Suprapubic skin (tissue), 4 donors: ENCODE results near the gene NXNL2. TPM values are rescaled to one million over a fixed set of nuclear protein-coding genes. Genes with fewer than 3 reads are reported as not detected.

ENCODE experiments used
- DNase-seq, 2 donors: peaks; one replicate each; pipeline ENCODE4 v3.0.0-alpha.2; 2019; ENCODE audit warnings: low spot score in 2 of 2
- H3K27ac ChIP-seq: fragments of 200-600 bp; sonication (generic); one replicate; pipeline ENCODE4 v1.5.1; 2019
- H3K27me3 ChIP-seq: fragments of 200-600 bp; sonication (generic); one replicate; pipeline ENCODE4 v1.5.1; 2019
- H3K36me3 ChIP-seq: fragments of 200-600 bp; sonication (generic); one replicate; pipeline ENCODE4 v1.5.1; 2019
- H3K4me1 ChIP-seq: fragments of 200-600 bp; sonication (generic); one replicate; pipeline ENCODE4 v1.5.1; 2019
- H3K4me3 ChIP-seq: fragments of 200-600 bp; sonication (generic); one replicate; pipeline ENCODE4 v1.5.1; 2019; ENCODE audit warnings: mild to moderate bottlenecking
- H3K9me3 ChIP-seq: fragments of 200-600 bp; sonication (generic); one replicate; pipeline ENCODE4 v1.5.1; 2019
- CTCF ChIP-seq, 2 donors: fragments of 200-600 bp in 1 of 2; fragments of 450-650 bp in 1 of 2; sonication (generic) in 1 of 2; IDR thresholded peaks; one replicate each; pipeline ENCODE4 v1.5.1; 2016 to 2019; ENCODE audit warnings: antibody characterized with exemption in 2 of 2, mild to moderate bottlenecking in 1 of 2, moderate library complexity in 1 of 2
- EP300 ChIP-seq: sonication (generic); formaldehyde crosslinking; IDR thresholded peaks from one replicate; pipeline ENCODE4 v1.6.1; 2017; ENCODE audit warnings: antibody characterized with exemption
- POLR2A ChIP-seq, 2 donors: fragments of 450-650 bp; IDR thresholded peaks; one replicate each; pipeline ENCODE4 v1.6.1; 2017; ENCODE audit warnings: antibody characterized with exemption in 2 of 2, mild to moderate bottlenecking in 2 of 2, moderate library complexity in 2 of 2
- POLR2AphosphoS5 ChIP-seq, 3 donors: sonication (generic); formaldehyde crosslinking; IDR thresholded peaks; one replicate each; pipeline ENCODE4 v1.6.1; 2017; ENCODE audit warnings: antibody characterized with exemption in 3 of 3
- WGBS: methylation state at CpG from one replicate; pipeline ENCODE4 v1.1.5; 2018; 5-methylcytosine and 5-hydroxymethylcytosine counted together
- total RNA-seq, 4 donors: library from RNA; depleted of rRNA; stranded (reverse); fragments of >200 nt; gene quantifications; one replicate each; pipeline ENCODE4 v1.1.0, GENCODE V29; 2016

The NXNL2 gene
- total RNA-seq, 4 donors from 2014 or later = 1.7 TPM; not detected in 3

- Histone ChIP-seq H3K4me3 (no peak overlapping the region), H3K9me3 (no peaks in the 10 kb centered on the region), H3K27ac (no peak overlapping the region), H3K27me3 (no peaks in the 10 kb centered on the region), H3K36me3 (no peaks in the 10 kb centered on the region), H3K4me1 (peaks cover 5% of the 10 kb centered on the region)
- DNase-seq = no peak
- WGBS = 82% methylated on average over 1 of the region's 1 CpG
- TF ChIP-seq POLR2A (IDR thresholded peaks at IDR 0.05) (no peak), CTCF (IDR thresholded peaks at IDR 0.05) (no peak), EP300 (no peak), POLR2AphosphoS5 (IDR thresholded peaks at IDR 0.05) (no peak)
Measured at GRCh38 chr9:88585426-88585825, 50.4 kb downstream of the NXNL2 start.

GRCh38 chr9:88586452-88586851 is 51.5 kb downstream of the NXNL2 start:
- Histone ChIP-seq H3K9me3 (no peaks in the 10 kb centered on the region), H3K27ac (no peak overlapping the region), H3K4me3 (no peak overlapping the region), H3K36me3 (no peaks in the 10 kb centered on the region), H3K27me3 (no peaks in the 10 kb centered on the region), H3K4me1 (peaks cover 5% of the 10 kb centered on the region)
- WGBS = 71% methylated on average over 3 of the region's 3 CpGs
- DNase-seq = no peak
- TF ChIP-seq POLR2A (IDR thresholded peaks at IDR 0.05) (no peak), EP300 (no peak), CTCF (IDR thresholded peaks at IDR 0.05) (no peak), POLR2AphosphoS5 (IDR thresholded peaks at IDR 0.05) (no peak)

GRCh38 chr9:88587182-88587581 is 52.2 kb downstream of the NXNL2 start:
- H3K4me1 ChIP-seq = peaks cover 5% of the 10 kb centered on the region
- no peak for DNase-seq
- TF ChIP-seq CTCF (IDR thresholded peaks at IDR 0.05) (no peak), POLR2A (IDR thresholded peaks at IDR 0.05) (no peak), EP300 (no peak), POLR2AphosphoS5 (IDR thresholded peaks at IDR 0.05) (no peak)
- 46% methylated on average over 3 of the region's 3 CpGs for WGBS
- no peaks in the 10 kb centered on the region for H3K9me3 ChIP-seq
- H3K27ac ChIP-seq = no peak overlapping the region
- no peaks in the 10 kb centered on the region for H3K36me3 ChIP-seq
- no peaks in the 10 kb centered on the region for H3K27me3 ChIP-seq
- no peak overlapping the region for H3K4me3 ChIP-seq

- H3K4me1 ChIP-seq = peaks cover 5% of the 10 kb centered on the region
- no peak for DNase-seq
- no peaks in the 10 kb centered on the region for H3K9me3 ChIP-seq
- no peak for TF ChIP-seq POLR2A (IDR thresholded peaks at IDR 0.05)
- TF ChIP-seq EP300 = no peak
- TF ChIP-seq CTCF (IDR thresholded peaks at IDR 0.05) = no peak
- no peak for TF ChIP-seq POLR2AphosphoS5 (IDR thresholded peaks at IDR 0.05)
- H3K27me3 ChIP-seq = no peaks in the 10 kb centered on the region
- no peak overlapping the region for H3K27ac ChIP-seq
- no peak overlapping the region for H3K4me3 ChIP-seq
- no peaks in the 10 kb centered on the region for H3K36me3 ChIP-seq
- 91% methylated on average over 9 of the region's 9 CpGs for WGBS
Measured at GRCh38 chr9:88587885-88588649, 53.1 kb downstream of the NXNL2 start.

- Histone ChIP-seq H3K4me1 (no peaks in the 10 kb centered on the region), H3K27ac (no peak overlapping the region), H3K36me3 (no peaks in the 10 kb centered on the region), H3K4me3 (no peak overlapping the region), H3K27me3 (no peaks in the 10 kb centered on the region), H3K9me3 (no peaks in the 10 kb centered on the region)
- 100% methylated on average over 1 of the region's 3 CpGs for WGBS
- no peak for TF ChIP-seq CTCF (IDR thresholded peaks at IDR 0.05)
- TF ChIP-seq POLR2AphosphoS5 (IDR thresholded peaks at IDR 0.05) = no peak
- TF ChIP-seq POLR2A (IDR thresholded peaks at IDR 0.05) = no peak
- no peak for TF ChIP-seq EP300
- no peak for DNase-seq
Measured at GRCh38 chr9:88589656-88590055, 54.7 kb downstream of the NXNL2 start.
